Right ventricle myocardium inferior (tissue), 1 donor: ENCODE measurements around the gene AKAP8. TPM values are rescaled to one million over a fixed set of nuclear protein-coding genes. Genes with fewer than 3 reads are reported as not detected.

Experiments used
- ATAC-seq: fragments of 200-7000 bp; cut with Tn5 transposase; one replicate; pipeline ENCODE4 v1.9.1; 2020; ENCODE audit warnings: mild to moderate bottlenecking, moderate library complexity
- DNase-seq: peaks from one replicate; pipeline ENCODE4 v3.0.0; 2021; ENCODE audit errors: missing footprints
- intact Hi-C: fragments of 100-400 bp; cut with DNase I; formaldehyde crosslinking; loops from one replicate; pipeline ENCODE4 v1.11.0; 2022
- long read RNA-seq: library from polyadenylated mRNA; unstranded; transcript quantifications from one replicate; pipeline ENCODE4 v2.0.0, GENCODE V29; 2021
- total RNA-seq: library from RNA; stranded (reverse); fragmentation: NEBNext Ultra II Directional; extraction: Animal tissue kit (Norgen Biotek cat#: 25700); gene quantifications from one replicate; pipeline ENCODE4 v1.2.1, GENCODE V29; 2021
- donor health status: DM: no; HTN: yes; CAD: no; lungs with severe emphysema.

AKAP8 gene
- 19.8 TPM for total RNA-seq
- long read RNA-seq, partial matches to known transcripts: 1 of 9 reads
- long read RNA-seq, other reads (novel, unspliced or antisense): 3 of 9 reads

- DNase-seq (peak; percentile 100), ATAC-seq (peak; percentile 97)
- intact Hi-C loops: loop anchor here (5.0 to 10.0 kb wide), 4 partner anchors 52 to 205 kb away; no protein-coding TSS in a partner anchor
Measured at GRCh38 chr19:15379083-15379998, at the start of gene AKAP8. TSS of gene AKAP8 (minus strand) at chr19:15379787. CDS start at chr19:15379731, 56 bp downstream.

- ATAC-seq (no peak), DNase-seq (no peak)
- intact Hi-C loops: no loop called here
Measured at GRCh38 chr19:15427991-15428471, 48.4 kb upstream of the AKAP8 start.

- intact Hi-C loops: no loop called here
- peak; percentile 56 for DNase-seq
- ATAC-seq: no peak
Measured at GRCh38 chr19:15427350-15427700, 47.7 kb upstream of the AKAP8 start.

DNA sequence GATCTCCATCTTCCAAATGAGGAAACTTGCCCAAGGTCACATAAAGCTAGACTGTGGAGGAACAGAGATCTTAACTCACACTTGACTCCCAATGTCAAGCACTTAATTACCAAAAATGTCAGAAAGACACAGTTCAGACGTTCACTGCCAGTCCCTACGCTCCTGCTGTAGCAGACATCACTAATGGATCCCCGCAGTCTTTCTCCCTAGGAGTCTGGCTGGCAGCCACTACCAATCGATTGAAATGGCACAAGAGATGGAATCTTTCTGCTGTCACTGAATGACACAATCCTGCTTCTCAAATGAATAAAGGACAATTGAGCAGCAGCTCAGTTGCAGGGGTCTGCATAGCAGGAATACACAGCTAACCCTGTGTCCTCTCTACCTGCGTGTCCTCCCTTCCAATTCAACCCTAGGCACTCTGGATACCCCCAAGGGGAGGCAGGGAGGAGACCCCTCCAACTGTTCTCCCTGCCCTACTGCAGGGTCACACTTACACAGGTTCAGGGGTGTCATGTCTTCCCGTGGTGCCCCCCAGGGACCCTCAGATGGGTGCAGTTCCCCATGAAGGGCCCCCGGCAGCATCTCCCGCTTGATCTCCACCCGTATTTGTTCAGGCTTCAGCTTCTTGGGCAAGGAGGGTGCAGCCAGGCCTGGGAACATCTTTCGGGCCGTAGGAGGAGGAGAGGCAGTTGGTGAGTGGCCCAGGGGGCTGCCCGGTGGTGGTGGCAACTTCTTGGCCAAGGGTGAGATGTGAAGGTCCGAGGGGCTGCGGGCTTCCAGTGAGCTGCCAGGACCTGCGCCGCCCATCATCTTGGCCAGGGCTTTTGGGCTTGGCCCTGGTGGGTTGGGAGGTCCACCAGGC is 47.1 kb upstream of the AKAP8 start:
- intact Hi-C loops: no loop called here
- ATAC-seq: no peak
- DNase-seq: peak; percentile 15

DNA sequence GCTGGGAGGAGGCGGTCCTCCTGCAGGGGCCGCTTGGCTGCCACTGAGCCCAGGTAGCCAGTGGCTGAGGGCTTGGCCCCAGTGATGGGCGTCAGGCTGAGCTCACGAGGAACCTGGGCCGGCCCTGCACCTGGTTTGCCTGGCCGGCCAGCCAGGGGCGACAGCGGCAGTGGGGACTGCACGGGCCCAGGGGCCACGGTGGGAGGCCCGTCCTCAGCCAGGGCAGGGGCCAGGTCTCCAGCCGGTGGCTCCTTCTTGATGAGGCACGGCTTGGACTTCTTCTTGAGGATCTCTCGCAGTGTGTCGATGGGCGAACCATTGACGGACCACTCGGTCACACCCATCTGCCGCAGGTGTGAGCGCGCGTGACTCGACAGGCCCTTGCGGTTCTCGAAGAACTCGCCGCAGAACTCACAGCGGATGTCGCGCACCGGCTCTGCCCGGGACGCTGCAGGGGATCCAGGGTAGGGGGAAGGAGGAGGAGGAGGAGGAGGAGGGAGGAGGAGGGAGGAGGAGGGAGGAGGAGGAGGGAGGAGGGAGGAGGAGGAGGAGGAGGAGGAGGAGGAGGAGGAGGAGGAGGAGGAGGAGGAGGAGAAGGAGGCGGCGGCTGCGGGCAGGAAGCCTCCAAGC is 45.8 kb upstream of the AKAP8 start:
- intact Hi-C loops: no loop called here
- DNase-seq (no peak), ATAC-seq (no peak)

- DNase-seq (peak; percentile 50), ATAC-seq (no peak)
- intact Hi-C loops: no loop called here
Measured at GRCh38 chr19:15424692-15425272, 45.2 kb upstream of the AKAP8 start.

- DNase-seq (peak; percentile 53), ATAC-seq (no peak)
- intact Hi-C loops: no loop called here
Measured at GRCh38 chr19:15424121-15424520, 44.5 kb upstream of the AKAP8 start.

- intact Hi-C loops: no loop called here
- ATAC-seq (no peak), DNase-seq (no peak)
Measured at GRCh38 chr19:15423130-15423529, 43.5 kb upstream of the AKAP8 start.

DNA sequence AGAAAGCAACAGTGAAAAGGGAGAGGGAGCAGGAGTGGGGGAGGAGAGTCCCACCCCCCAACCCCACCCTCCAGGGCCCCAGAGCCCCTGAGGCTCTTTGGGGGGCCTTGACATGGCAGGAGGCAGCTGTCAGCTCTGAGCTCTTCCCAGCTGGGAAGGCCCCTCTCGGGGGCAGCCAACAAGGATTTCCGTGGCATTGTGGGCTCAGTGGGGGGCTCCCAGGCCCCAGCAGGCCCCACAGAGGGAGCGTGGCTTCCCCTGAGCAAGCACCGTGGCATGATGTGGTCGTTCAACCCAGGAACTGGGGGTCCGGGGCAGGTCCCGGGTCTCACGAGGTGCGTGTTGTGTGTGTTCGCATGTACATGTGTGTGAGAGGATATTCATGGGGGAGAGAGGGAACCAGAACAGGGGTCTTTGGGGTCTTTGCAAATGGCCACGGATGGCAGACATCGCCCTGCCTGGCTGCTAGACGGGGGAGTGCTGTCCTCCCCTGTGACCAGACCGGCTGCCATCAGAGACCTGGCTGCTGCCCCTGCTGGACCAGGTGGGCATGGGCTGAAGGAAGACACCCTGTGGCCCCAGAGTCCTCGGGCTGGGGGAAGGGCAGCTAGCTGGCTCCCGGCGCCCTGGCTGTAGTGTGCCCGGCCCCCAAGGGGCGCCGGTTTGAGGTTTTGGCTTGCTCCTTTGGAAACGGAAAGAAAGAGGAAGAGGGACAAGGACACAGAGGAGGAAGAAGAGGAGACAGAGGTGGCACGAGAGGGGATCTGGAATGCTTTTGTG is 42.9 kb upstream of the AKAP8 start:
- no peak for ATAC-seq
- peak; percentile 39 for DNase-seq
- intact Hi-C loops: no loop called here

DNA sequence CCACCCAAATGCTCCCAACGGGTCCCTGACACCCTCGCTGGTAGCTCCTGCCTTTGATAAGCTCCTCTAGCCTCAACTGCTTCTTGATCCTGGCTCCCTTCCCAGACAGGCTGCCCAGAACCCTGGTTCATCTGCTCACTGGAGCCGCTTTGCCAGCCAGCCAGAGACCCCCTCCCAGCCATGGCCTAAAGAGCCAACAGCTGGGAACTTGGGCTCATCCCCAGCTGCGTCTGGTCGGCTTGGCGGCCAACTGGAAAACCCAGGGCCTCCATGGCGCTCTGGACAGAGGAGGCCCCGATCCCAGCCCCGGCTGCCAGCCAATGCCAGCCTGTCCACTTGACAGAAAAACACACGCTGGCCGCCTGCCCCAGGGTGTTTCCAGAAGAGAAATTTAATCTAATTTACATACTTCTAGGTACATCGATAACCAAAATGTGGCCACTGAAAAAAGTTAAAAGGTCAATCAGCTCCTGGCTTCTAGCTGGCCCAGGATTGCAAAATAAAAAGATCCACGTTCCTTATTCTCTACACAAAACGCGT is 42.2 kb upstream of the AKAP8 start:
- ATAC-seq (no peak), DNase-seq (peak; percentile 76)
- intact Hi-C loops: no loop called here

- intact Hi-C loops: no loop called here
- DNase-seq (no peak), ATAC-seq (no peak)
Measured at GRCh38 chr19:15421136-15421695, 41.6 kb upstream of the AKAP8 start.

DNA sequence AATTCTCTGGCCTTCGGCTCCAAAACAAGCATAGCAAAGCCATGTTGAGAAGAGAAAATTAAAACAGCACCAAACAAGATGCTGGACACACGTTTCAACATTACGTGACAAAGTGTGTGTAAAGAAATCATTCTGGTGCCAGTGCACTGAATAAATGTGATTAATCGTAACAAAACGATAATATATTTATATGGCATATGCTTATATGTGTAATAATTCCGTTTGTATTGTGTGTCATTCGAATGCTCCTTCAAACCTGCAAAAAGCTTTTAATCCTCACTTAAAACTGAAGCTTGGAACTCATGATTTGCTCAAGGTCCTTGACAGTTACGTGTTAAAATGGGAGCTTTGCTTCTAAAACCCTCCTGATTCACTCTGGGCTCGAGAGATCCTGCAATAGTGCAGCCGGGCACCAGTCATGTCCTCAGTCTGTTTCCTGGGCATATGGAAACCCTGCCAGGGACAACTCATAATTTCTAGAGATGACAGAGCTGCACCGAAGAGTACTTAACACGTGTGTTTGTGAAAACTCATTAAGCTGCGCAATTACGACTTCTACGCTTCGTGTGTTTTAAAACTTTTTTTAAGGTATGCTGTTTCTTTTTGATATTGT is 39.9 kb upstream of the AKAP8 start:
- intact Hi-C loops: loop anchor here (1.0 to 5.0 kb wide), 3 partner anchors 13 to 137 kb away; no protein-coding TSS in a partner anchor
- ATAC-seq (no peak), DNase-seq (peak; percentile 15)

DNA sequence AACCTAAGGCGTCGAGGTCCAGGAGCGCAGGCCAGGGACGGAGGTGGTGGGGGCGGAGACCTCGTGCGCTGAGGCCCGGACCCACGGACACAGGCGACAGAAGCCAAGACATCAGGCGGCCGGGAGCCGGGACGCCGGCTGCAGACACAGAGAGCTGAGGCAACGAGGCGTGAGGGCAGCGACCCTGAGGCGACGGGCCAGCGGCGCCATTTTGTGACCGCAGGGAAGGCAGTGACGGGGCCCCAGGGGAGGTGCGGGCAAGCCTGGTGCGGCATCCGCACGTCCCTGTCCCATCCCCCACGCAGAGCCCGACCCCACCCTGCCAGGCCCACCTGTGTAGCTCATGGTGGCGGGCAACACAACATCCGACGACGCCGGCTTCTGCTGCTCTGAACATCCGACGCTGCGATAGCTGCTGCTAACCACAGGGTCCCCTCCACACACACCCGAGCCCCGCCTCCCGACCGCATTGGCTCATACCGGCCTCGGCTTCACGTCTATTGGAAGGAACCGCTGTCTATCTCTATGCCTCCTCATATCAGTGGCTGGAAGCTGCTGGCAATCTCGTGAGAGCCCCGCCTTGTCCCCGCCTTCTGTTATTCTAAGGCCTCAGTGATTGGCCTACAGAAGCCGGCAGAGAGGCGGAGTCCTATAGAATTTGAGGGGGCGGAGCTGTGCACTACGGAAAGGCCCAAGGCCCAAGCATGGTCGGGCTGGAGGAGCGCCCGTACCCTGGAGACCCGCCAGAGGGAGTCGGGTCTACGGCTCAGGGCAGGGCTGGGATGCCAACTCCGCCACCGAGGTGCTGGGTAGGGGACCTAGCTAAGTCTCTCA is 39.2 kb upstream of the AKAP8 start, which contains the start of gene AKAP8L:
TSS of gene AKAP8L (minus strand) at position 410 of the 834 bp plus-strand sequence. CDS start at position 345, 65 bp downstream.
- intact Hi-C loops: loop anchor here (1.0 to 5.0 kb wide), 3 partner anchors 14 to 138 kb away; no protein-coding TSS in a partner anchor
- DNase-seq: peak; percentile 99
- peak; percentile 98 for ATAC-seq

GRCh38 chr19:15418231-15418578 is 38.6 kb upstream of the AKAP8 start:
- peak; percentile 64 for DNase-seq
- no peak for ATAC-seq
- intact Hi-C loops: loop anchor here (5.0 kb wide), 1 partner anchor 36 kb away; no protein-coding TSS in a partner anchor

GRCh38 chr19:15417699-15418098 is 38.1 kb upstream of the AKAP8 start:
- intact Hi-C loops: loop anchor here (5.0 kb wide), 1 partner anchor 35 kb away; no protein-coding TSS in a partner anchor
- DNase-seq (no peak), ATAC-seq (no peak)

- DNase-seq (no peak), ATAC-seq (no peak)
- intact Hi-C loops: no loop called here
Measured at GRCh38 chr19:15412832-15413231, 33.2 kb upstream of the AKAP8 start.
